ENCODE measurements around the gene INPP5A.
"Not testable (repeated sequence)": the region's sequence is repeated elsewhere in the genome, so short reads cannot be mapped to it uniquely, and the experiment has no call there.

The INPP5A gene

GRCh38 chr10:132699411-132700155, 162.0 kb downstream of the INPP5A start:
- no peak for FAIRE-seq

DNA sequence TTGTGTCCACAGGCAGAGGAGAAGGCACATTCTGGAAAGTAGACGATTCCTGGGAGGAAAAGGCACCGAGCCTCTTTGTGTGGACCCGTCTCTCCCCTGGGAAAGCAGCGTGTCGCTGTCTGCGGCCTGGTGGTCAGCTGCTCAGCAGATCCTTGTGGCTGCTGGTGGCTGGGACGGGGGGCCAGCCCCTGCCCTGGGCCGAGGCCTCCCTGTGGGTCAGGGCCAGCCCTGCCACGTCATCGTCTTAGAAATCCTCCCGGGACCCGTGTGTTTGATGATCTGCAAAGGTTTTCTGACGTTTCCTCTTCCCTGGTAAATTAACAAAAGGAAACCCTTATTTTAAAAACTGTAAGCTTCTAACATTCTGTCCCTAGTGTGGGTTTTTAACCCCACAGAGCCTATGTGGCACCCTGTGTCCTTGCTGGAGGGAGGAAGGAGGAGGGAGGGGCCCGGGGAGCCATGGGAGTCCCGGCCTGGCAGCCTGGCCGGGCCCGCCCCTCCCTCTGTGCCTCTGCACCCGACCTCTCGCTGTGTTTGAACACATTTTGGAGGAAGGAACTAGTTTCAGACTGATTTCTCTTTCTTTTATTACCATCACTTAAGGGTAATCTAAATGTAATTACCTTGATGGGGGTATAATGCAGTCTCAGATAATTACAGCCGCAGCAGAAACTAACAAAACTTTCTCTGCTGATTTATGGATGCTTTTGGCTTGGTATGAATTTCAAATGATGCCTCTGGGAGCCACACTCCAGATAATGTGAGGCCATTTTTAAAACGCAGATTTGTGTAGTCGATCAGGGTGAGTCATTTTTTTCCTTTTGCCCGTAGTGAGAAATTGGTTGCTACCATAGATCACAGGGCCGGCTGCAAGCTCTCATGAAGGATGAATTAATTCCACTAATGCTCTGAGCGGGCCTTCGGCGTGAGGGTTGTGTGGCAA, 162.8 kb downstream of the INPP5A start:
- FAIRE-seq = no peak

- no peak for FAIRE-seq
Observed at GRCh38 chr10:132701099-132701845, 163.7 kb downstream of the INPP5A start.

DNA sequence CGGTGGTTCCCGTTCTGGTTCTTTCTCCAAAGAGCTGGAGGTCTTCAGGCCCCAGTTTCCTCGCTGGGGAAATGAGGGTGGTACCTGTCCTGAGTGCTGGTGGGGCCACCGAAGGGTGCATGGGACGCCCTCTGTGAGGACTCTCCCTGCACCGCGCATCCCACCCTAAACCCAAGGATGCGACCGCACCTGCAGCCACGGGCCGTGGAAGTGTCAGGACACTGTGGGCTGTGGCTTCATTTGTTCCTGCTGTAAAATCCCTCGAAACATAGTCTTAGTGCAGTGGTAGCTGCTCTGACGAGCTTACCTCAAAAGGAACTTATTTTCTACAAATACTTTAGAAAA, 164.2 kb downstream of the INPP5A start:
- no peak for FAIRE-seq

- no peak for FAIRE-seq
Observed at GRCh38 chr10:132702601-132703418, 165.2 kb downstream of the INPP5A start.

GRCh38 chr10:132703419-132704007, 165.9 kb downstream of the INPP5A start:
- no peak for FAIRE-seq

- FAIRE-seq = no peak
Observed at GRCh38 chr10:132704008-132704814, 166.6 kb downstream of the INPP5A start.

GRCh38 chr10:132704815-132705064, 167.2 kb downstream of the INPP5A start:
- not testable (repeated sequence) for FAIRE-seq

DNA sequence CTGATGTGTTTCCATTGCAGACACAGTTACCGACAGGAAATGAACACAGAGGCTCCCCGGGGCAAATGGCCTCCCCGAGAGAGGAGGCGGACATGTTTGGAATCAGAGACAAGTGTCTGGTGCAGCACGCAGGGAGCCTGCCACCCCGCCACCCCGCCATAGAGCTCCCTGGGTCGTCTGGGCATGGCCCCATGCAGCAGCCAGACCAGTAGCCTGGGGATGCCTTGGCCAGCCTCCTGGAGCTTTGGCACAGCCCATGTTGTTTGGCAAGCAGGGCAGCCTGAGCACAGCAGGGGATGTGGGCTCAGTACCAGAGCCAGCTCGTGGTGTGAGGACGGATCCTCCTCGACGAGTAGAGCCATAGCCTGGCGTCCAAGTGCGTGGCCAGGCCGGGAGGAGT, 167.6 kb downstream of the INPP5A start:
- FAIRE-seq = no peak

GRCh38 chr10:132705943-132706342, 168.4 kb downstream of the INPP5A start:
- no peak for FAIRE-seq

DNA sequence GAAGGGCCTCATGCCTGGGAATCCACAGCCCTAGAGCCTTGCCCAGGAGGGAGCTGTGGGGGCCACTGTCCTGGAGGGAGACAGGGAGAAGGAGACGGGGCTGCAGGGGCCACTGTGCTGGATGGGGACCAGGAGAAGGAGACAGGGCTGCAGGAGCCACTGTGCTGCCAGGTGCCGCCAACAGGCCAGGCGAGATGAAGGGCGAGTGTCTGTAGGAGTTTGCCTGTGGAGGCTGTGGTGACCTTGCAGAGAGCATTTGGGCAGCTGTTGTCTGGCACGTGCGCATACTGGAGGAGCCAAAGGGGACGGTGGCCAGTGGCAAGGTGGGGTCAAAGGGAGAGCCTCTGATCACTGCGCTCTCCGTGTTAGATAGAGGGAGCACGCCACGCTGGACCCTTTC, 169.1 kb downstream of the INPP5A start:
- no peak for FAIRE-seq

DNA sequence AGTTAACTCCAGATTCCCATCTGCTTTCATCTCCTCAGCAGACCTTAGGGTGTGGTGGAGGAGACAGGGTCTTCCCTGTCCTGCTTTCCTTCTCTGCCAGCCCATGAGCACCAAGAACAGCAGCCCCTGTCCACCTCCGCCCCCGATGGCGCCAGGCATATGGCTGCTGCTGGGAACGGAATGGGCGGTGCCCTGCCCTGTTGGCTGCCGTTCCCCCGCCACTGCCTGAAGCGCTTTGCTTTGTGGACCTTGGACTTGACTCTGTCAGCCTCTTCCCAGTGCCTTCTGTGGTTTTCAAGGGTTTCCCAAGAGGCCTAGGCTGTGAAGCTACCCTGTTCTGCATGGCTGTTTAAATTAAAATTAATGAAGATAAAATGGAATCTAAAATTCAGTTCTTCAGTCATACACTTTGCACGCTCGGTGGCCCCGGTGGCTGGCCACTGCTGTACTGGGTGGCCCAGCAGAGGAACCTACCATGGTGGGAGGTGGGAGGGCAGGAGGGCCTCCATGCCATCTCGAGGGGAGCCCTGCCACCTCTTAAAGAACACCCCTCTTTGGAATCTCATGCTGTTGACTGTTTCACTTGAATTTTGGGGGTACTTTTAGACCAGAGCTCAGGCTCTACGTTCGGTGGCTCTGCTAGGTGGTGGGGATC, 169.7 kb downstream of the INPP5A start:
- FAIRE-seq = no peak

DNA sequence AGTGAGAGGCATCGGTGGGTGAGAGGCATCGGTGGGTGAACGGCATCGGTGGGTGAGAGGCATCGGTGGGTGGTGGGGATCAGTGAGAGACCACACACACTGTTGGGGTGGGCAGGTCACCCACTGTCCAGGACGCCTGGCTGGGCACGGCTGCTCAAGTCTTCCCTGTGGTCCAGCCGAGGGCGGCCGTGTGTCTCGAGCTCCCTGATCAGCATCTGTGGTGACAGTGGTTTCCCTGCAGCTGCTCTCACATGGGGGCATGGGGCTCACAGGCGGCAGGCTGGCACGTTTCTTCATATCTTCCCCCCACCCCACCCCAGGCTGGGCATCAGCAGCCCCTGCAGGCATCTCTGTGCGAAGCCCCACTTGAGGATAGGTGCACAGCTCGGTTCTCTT, 170.2 kb downstream of the INPP5A start:
- FAIRE-seq = no peak

DNA sequence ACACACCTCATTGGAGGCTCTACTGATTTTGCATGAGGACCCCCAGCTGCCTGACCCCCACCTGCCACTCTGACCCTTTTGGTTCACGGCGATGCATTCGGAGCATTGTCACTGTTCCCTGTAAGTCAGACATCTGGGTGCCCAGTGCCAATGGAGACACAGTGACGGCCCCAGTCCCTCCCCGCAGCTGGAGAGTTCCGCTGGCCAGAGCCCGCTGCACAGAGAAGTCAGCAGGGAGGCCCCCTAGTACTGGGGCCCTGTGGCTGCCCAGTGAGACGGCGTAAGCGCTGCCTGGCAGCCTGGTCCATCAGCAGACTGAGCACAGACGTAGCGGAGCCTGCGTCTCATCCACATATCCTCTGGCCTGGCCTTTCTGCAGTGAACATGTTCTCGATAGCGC, 170.9 kb downstream of the INPP5A start:
- no peak for FAIRE-seq

DNA sequence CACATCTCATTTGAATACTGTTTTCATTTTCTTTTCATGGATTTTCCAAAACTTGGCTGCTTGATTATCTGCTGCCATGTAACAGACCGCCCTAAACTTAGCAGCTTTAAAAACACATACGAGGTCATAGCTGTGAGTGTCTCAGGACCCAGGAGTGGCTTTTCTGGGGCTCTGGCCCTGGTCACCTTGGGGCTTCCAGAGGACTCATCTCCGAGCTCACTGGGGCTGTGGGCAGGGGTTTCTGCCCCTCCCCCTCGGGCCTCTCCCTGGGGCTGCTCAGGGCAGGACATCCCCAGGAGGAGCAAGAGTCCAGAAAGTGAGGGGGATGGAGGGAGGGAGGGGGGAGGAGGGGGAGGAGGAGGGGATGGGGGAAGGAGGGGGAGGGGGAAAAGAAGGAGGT, 171.3 kb downstream of the INPP5A start:
- FAIRE-seq = no peak

DNA sequence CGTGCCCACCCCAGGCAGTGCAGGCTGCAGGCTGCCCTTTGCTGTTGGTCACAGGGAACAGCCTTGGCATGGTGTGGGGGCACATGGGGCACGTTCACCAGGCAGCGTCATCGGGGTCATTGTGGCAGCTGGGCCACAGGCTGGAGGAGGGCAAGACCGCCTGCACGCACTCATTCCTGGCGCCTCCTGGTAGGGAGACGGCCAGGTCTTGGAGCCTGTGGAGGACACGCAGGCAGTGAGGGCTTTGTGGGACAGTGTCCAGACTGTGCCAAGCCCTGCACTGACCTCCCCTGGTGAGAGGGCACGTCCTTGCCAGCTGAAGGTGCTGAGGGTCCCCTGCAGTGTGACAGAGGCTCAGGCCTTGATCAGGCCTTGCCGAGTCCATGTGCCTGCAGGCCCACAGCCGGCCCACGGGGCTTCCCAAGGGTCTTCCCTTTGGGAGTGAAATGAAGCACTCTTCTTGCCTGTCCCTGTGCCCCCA, 171.9 kb downstream of the INPP5A start:
- no peak for FAIRE-seq

GRCh38 chr10:132710036-132710686, 172.6 kb downstream of the INPP5A start:
- FAIRE-seq = no peak

- FAIRE-seq = no peak
Observed at GRCh38 chr10:132710746-132711612, 173.4 kb downstream of the INPP5A start.

DNA sequence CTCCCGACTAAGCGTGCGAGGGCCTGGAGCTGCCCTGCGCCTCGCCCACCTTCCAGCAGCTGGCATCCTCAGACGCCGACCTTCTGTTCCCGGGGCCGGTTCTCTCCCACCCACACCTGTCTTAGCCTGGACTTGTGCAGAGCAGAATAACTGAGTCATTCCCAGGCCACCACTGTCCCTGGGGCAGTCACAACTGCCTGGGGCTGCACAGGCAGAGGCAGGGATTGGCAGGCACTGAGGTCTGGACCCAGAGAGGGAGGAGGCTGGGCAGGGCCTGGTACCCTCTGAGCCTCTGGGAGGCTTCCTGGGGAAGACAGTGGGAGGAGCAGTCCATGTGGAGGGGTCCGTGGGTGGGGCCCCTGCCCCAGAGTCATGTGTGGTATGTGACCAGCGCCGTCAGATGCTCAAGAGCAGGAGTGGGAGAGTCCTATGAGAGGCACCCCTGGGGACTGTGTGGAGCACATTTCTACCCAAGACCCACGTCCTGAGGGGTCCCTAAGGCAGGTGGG, 174.1 kb downstream of the INPP5A start:
- no peak for FAIRE-seq
